CD14-positive monocyte (primary cell): ENCODE results near the gene MMRN2. TPM values are rescaled to one million over a fixed set of nuclear protein-coding genes. Genes with fewer than 3 reads are reported as not detected.

Experiments used
- DNase-seq, 3 donors: peaks; one replicate each; pipeline ENCODE4 v3.0.0-alpha.2; 2011 to 2022
- H2AFZ ChIP-seq: 2 replicates; pipeline ENCODE4 v1.6.0; 2012; ENCODE audit warnings: mild to moderate bottlenecking, low read depth, low read length, inconsistent platforms; ENCODE audit not compliant: insufficient read depth, poor library complexity, severe bottlenecking
- H3K27ac ChIP-seq, 2 donors: 1 replicate in 1 of 2; 2 replicates in 1 of 2; pipeline ENCODE4 v1.5.1; 2012 to 2013; ENCODE audit warnings: low read length in 2 of 2, control low read depth in 1 of 2, inconsistent platforms in 1 of 2, low read depth in 1 of 2, mild to moderate bottlenecking in 1 of 2
- H3K27me3 ChIP-seq, 2 donors: one replicate each; pipeline versions ENCODE4 v1.6.0 to v1.6.1; 2011 to 2013; ENCODE audit warnings: low read length in 2 of 2; ENCODE audit not compliant: control insufficient read depth in 2 of 2, insufficient read depth in 2 of 2
- H3K36me3 ChIP-seq, 2 donors: replicated peaks in 1 of 2; 1 replicate in 1 of 2; 2 replicates in 1 of 2; pipeline versions ENCODE4 v1.5.1 to v1.6.1; 2012 to 2013; ENCODE audit warnings: low read length in 2 of 2, control low read depth in 1 of 2, inconsistent platforms in 1 of 2, mild to moderate bottlenecking in 1 of 2; ENCODE audit not compliant: insufficient read depth in 2 of 2, control insufficient read depth in 1 of 2
- H3K4me1 ChIP-seq, 2 donors: 1 replicate in 1 of 2; 2 replicates in 1 of 2; pipeline versions ENCODE4 v1.5.1 to v1.6.1; 2012 to 2013; ENCODE audit warnings: low read length in 2 of 2, control low read depth in 1 of 2, inconsistent platforms in 1 of 2, mild to moderate bottlenecking in 1 of 2, moderate library complexity in 1 of 2; ENCODE audit not compliant: insufficient read depth in 2 of 2, control insufficient read depth in 1 of 2
- H3K4me2 ChIP-seq: replicated peaks from 2 replicates; pipeline ENCODE3; 2012; ENCODE audit warnings: low read length, moderate library complexity, mild to moderate bottlenecking; ENCODE audit not compliant: poor library complexity, severe bottlenecking; ENCODE audit errors: extremely low read depth
- H3K4me3 ChIP-seq, 3 experiments: fragments of 200-600 bp in 1 of 3; sonication (generic) in 1 of 3; replicated peaks in 1 of 3; 1 replicate in 2 of 3; 2 replicates in 1 of 3; pipeline ENCODE4 v1.5.1; 2011 to 2013; ENCODE audit warnings: low read length in 3 of 3, mild to moderate bottlenecking in 3 of 3, control low read depth in 2 of 3, low read depth in 2 of 3, inconsistent platforms in 1 of 3, moderate library complexity in 1 of 3
- H3K79me2 ChIP-seq: 2 replicates; pipeline ENCODE4 v1.6.0; 2012; ENCODE audit warnings: mild to moderate bottlenecking, control low read depth, inconsistent platforms, low read length, moderate library complexity; ENCODE audit not compliant: insufficient read depth
- H3K9ac ChIP-seq: 2 replicates; pipeline ENCODE4 v1.6.0; 2017; ENCODE audit warnings: low read length, mild to moderate bottlenecking; ENCODE audit not compliant: insufficient read depth, poor library complexity, severe bottlenecking
- H3K9me3 ChIP-seq, 2 donors: replicated peaks in 1 of 2; 1 replicate in 1 of 2; 2 replicates in 1 of 2; pipeline versions ENCODE4 v1.5.1 to v1.6.1; 2012 to 2013; ENCODE audit warnings: low read length in 2 of 2, control low read depth in 1 of 2; ENCODE audit not compliant: control insufficient read depth in 1 of 2, insufficient read depth in 1 of 2
- H4K20me1 ChIP-seq: 2 replicates; pipeline ENCODE4 v1.6.0; 2012; ENCODE audit warnings: mild to moderate bottlenecking, low read length, control low read depth, moderate library complexity; ENCODE audit not compliant: insufficient read depth
- H3K27ac Mint-ChIP-seq, 7 donors: one replicate each; pipeline ENCODE4 v1.8.0; 2020; ENCODE audit warnings: mild to moderate bottlenecking in 7 of 7, mixed read lengths in 7 of 7, moderate library complexity in 6 of 7, inconsistent platforms in 2 of 7
- H3K27me3 Mint-ChIP-seq, 3 donors: one replicate each; pipeline ENCODE4 v1.8.0; 2021 to 2022; ENCODE audit warnings: low read depth in 3 of 3, mild to moderate bottlenecking in 3 of 3, mixed read lengths in 3 of 3, moderate library complexity in 3 of 3, inconsistent platforms in 1 of 3
- H3K36me3 Mint-ChIP-seq, 2 donors: one replicate each; pipeline ENCODE4 v1.8.0; 2020; ENCODE audit warnings: mixed read lengths in 2 of 2, inconsistent platforms in 1 of 2, mild to moderate bottlenecking in 1 of 2
- H3K4me1 Mint-ChIP-seq: one replicate; pipeline ENCODE4 v1.8.0; 2020; ENCODE audit warnings: mild to moderate bottlenecking, mixed read lengths
- H3K4me3 Mint-ChIP-seq, 2 donors: one replicate each; pipeline ENCODE4 v1.8.0; 2020; ENCODE audit warnings: mild to moderate bottlenecking in 2 of 2, mixed read lengths in 2 of 2, moderate library complexity in 1 of 2
- H3K9me3 Mint-ChIP-seq, 7 donors: one replicate each; pipeline ENCODE4 v1.8.0; 2020 to 2022; ENCODE audit warnings: mixed read lengths in 7 of 7, mild to moderate bottlenecking in 6 of 7, moderate library complexity in 6 of 7, inconsistent platforms in 2 of 7
- CTCF ChIP-seq: fragments of 200-600 bp; IDR thresholded peaks from one replicate; pipeline ENCODE4 v1.8.0; 2022; ENCODE audit warnings: antibody characterized with exemption, mild to moderate bottlenecking
- WGBS: methylation state at CpG from one replicate; pipeline ENCODE4 v1.1.5; 2013; ENCODE audit warnings: missing lambda C conversion rate; ENCODE audit not compliant: insufficient coverage; 5-methylcytosine and 5-hydroxymethylcytosine counted together
- intact Hi-C, 2 donors: fragments of 100-400 bp; cut with micrococcal nuclease; formaldehyde crosslinking; loops; one replicate each; pipeline versions ENCODE4 v1.15.0 to v1.15.1; 2023
- polyA plus RNA-seq, 3 donors: library from polyadenylated mRNA; depleted of rRNA in 1 of 3; unstranded in 2 of 3; stranded (reverse) in 1 of 3; fragments of 300-500 nt in 2 of 3; fragments of >200 nt in 1 of 3; fragmentation: Illumina TruSeq in 2 of 3; gene quantifications; 1 replicate in 2 of 3; 2 replicates in 1 of 3; pipeline ENCODE4 v1.2.3, GENCODE V29; 2012 to 2021

The MMRN2 gene
- polyA plus RNA-seq, 3 donors, result 0.07 to 1.8 TPM; not detected in 1

GRCh38 chr10:86972613-86973380, 15.4 kb upstream of the MMRN2 start:
- Mint-ChIP-seq H3K27ac (peak overlapping the region in 3 of 7 donors; percentile 13 to 61 (median 29)), H3K4me1 (peaks cover 25% of the 10 kb centered on the region), H3K27me3 (peaks cover 42 to 54% (median 50%) of the 10 kb centered on the region in 3 donors), H3K4me3 (peak overlapping the region in 1 of 2 donors; percentile 93), H3K36me3 (peaks cover 0 to 3% of the 10 kb centered on the region in 2 donors), H3K9me3 (peaks cover 0 to 7% (median 2%) of the 10 kb centered on the region in 7 donors)
- H3K36me3 ChIP-seq, result no peaks in the 10 kb centered on the region
- no peak overlapping the region for H3K4me2 ChIP-seq
- H3K27ac ChIP-seq, result no peak overlapping the region
- DNase-seq, result no peak
- WGBS, result 97% methylated on average over 9 of the region's 11 CpGs
- H4K20me1 ChIP-seq, result no peaks in the 10 kb centered on the region
- H3K27me3 ChIP-seq, result peaks cover 16 to 41% of the 10 kb centered on the region in 2 donors
- peaks cover 29 to 37% of the 10 kb centered on the region in 2 donors for H3K4me1 ChIP-seq
- no peak overlapping the region for H3K4me3 ChIP-seq
- TF ChIP-seq CTCF, result no peak
- intact Hi-C loops, result loop anchor here (5.0 to 10.0 kb wide), 2 partner anchors 120 to 122 kb away; partner anchors contain the start of genes GLUD1 (in 2 of the 2) and SHLD2 (in 1 of the 2)
- no peaks in the 10 kb centered on the region for H3K79me2 ChIP-seq
- H2AFZ ChIP-seq, result no peak overlapping the region
- no peaks in the 10 kb centered on the region for H3K9me3 ChIP-seq
- H3K9ac ChIP-seq, result no peak overlapping the region

- Histone ChIP-seq H3K4me3 (peak overlapping the region; percentile 29 to 77 (median 74)), H3K27me3 (peaks cover 19 to 49% of the 10 kb centered on the region in 2 donors), H3K4me1 (peaks cover 32 to 42% of the 10 kb centered on the region in 2 donors), H3K9me3 (no peaks in the 10 kb centered on the region), H3K36me3 (no peaks in the 10 kb centered on the region), H3K27ac (peak overlapping the region; percentile 67 to 94), H3K9ac (peak overlapping the region; percentile 96), H2AFZ (peak overlapping the region; percentile 82), H3K4me2 (peak overlapping the region; percentile 73), H4K20me1 (no peaks in the 10 kb centered on the region), H3K79me2 (no peaks in the 10 kb centered on the region)
- Mint-ChIP-seq H3K27me3 (peaks cover 45 to 65% (median 59%) of the 10 kb centered on the region in 3 donors), H3K27ac (peak overlapping the region; percentile 73 to 94 (median 89)), H3K4me1 (peaks cover 28% of the 10 kb centered on the region), H3K9me3 (peaks cover 0 to 7% (median 2%) of the 10 kb centered on the region in 7 donors), H3K36me3 (peaks cover 0 to 4% of the 10 kb centered on the region in 2 donors), H3K4me3 (peak overlapping the region; percentile 77 to 96)
- peak; percentile 88 to 95 (median 91) for DNase-seq
- WGBS, result 1% methylated on average over 44 of the region's 66 CpGs
- TF ChIP-seq CTCF, result no peak
- intact Hi-C loops, result loop anchor here (5.0 to 10.0 kb wide), 2 partner anchors 121 to 123 kb away; partner anchors contain the start of genes GLUD1 (in 2 of the 2) and SHLD2 (in 1 of the 2)
Measured at GRCh38 chr10:86971232-86971991, 14.0 kb upstream of the MMRN2 start.
